ENCODE data around the gene FMNL2. TPM values are rescaled to one million over a fixed set of nuclear protein-coding genes. Genes with fewer than 3 reads are reported as not detected.
"Not testable (repeated sequence)": the region's sequence is repeated elsewhere in the genome, so short reads cannot be mapped to it uniquely, and the experiment has no call there.

FMNL2 gene
- total and polyA plus RNA-seq, 4 donors, result 1.5 to 9.3 (median 5.1) TPM

GRCh38 chr2:152325126-152325525 is 9.8 kb upstream of the FMNL2 start:
- DNase-seq (ENCODE audit: low spot score); H3K36me3 ChIP-seq (ENCODE audit: control insufficient read depth in 4 of 4, insufficient read depth in 3 of 4, low read depth in 1 of 4, low read length in 3 of 4); H3K9ac ChIP-seq (ENCODE audit: low read depth in 1 of 2, low read length in 2 of 2); H3K27me3 ChIP-seq (ENCODE audit: control insufficient read depth in 4 of 4, insufficient read depth in 4 of 4, low read length in 3 of 4); H3K4me3 ChIP-seq (ENCODE audit: low read depth in 1 of 3, low read length in 3 of 3); H3K9me3 ChIP-seq (ENCODE audit: control insufficient read depth in 4 of 4, low read length in 3 of 4); H3K4me1 ChIP-seq (ENCODE audit: control insufficient read depth in 4 of 4, insufficient read depth in 4 of 4, low read length in 3 of 4); H3K27ac ChIP-seq (ENCODE audit: low read depth in 1 of 2, low read length in 2 of 2): not testable (repeated sequence)
- WGBS, result 94% methylated on average over 5 of the region's 5 CpGs

- WGBS, result 97% methylated on average over 3 of the region's 3 CpGs
- no peak for DNase-seq (ENCODE audit: low spot score)
Observed at GRCh38 chr2:152326710-152327109, 8.3 kb upstream of the FMNL2 start.

More at GRCh38 chr2:152326710-152327109, 8.3 kb upstream of the FMNL2 start:
- no peaks in the 10 kb centered on the region for H3K36me3 ChIP-seq (ENCODE audit: control insufficient read depth in 4 of 4, insufficient read depth in 3 of 4, low read depth in 1 of 4, low read length in 3 of 4)
- TF ChIP-seq EGR1 (IDR thresholded peaks at IDR 0.05; ENCODE audit: low read depth in 2 of 2) (no peak), HNF4A (conservative IDR thresholded peaks at IDR 0.05) (no peak), RXRA (IDR thresholded peaks at IDR 0.05) (no peak), NR2F2 (IDR thresholded peaks at IDR 0.05) (no peak), TAF1 (conservative IDR thresholded peaks at IDR 0.05) (no peak), FOXA1 (IDR thresholded peaks at IDR 0.05) (no peak), GABPA (IDR thresholded peaks at IDR 0.05 in 1 of 2, conservative IDR thresholded peaks at IDR 0.05 in 1 of 2) (no peak), REST (IDR thresholded peaks at IDR 0.05) (no peak), ATF3 (IDR thresholded peaks at IDR 0.05) (no peak), RAD21 (IDR thresholded peaks at IDR 0.05) (no peak), CTCF (IDR thresholded peaks at IDR 0.05; ENCODE audit: low read depth, low read length, missing input control) (no peak)
- H3K27me3 ChIP-seq (ENCODE audit: control insufficient read depth in 4 of 4, insufficient read depth in 4 of 4, low read length in 3 of 4), result no peaks in the 10 kb centered on the region
- no peaks in the 10 kb centered on the region for H3K4me1 ChIP-seq (ENCODE audit: control insufficient read depth in 4 of 4, insufficient read depth in 4 of 4, low read length in 3 of 4)
- H3K4me3 ChIP-seq (ENCODE audit: low read depth in 1 of 3, low read length in 3 of 3), result no peak overlapping the region
- H3K9ac ChIP-seq (ENCODE audit: low read depth in 1 of 2, low read length in 2 of 2), result no peak overlapping the region
- H3K27ac ChIP-seq (ENCODE audit: low read depth in 1 of 2, low read length in 2 of 2), result no peak overlapping the region
- H3K9me3 ChIP-seq (ENCODE audit: control insufficient read depth in 4 of 4, low read length in 3 of 4), result no peaks in the 10 kb centered on the region
